Panc1 (cell line): ENCODE data around the gene CLCN1. TPM values are rescaled to one million over a fixed set of nuclear protein-coding genes. Genes with fewer than 3 reads are reported as not detected.

ENCODE experiments used
- ATAC-seq: fragments of 200-7000 bp; cut with Tn5 transposase; 2 replicates; pipeline ENCODE4 v1.9.1; 2020; ENCODE audit warnings: mild to moderate bottlenecking, moderate library complexity
- Bru-seq: library from RNA; stranded (reverse); fragments of 400-500 nt; gene quantifications from one replicate; lab custom pipeline; 2021; lab: Mats Ljungman, UMichigan
- BruChase-seq, 2 experiments: library from RNA; stranded (reverse); fragments of 400-500 nt; gene quantifications; one replicate each; lab custom pipeline; 2021; lab: Mats Ljungman, UMichigan
- BruUV-seq: library from RNA; stranded (reverse); fragments of 400-500 nt; replicated peaks from 2 replicates; lab custom pipeline; 2021; lab: Mats Ljungman, UMichigan
- CTCF ChIA-PET: fragments of 300-600 bp; sonication (Branson Sonifier 250); formaldehyde crosslinking; loops from one replicate; lab custom pipeline; 2022; ENCODE audit warnings: antibody characterized with exemption; lab: Charles Lee
- POLR2A ChIA-PET: fragments of 300-600 bp; sonication (Branson Sonifier 250); formaldehyde crosslinking; loops from one replicate; lab custom pipeline; 2022; ENCODE audit warnings: antibody characterized with exemption; lab: Charles Lee
- DNase-seq: peaks from one replicate; pipeline ENCODE4 v3.0.0-alpha.2; 2010; ENCODE audit warnings: low read depth, low spot score
- H3K27ac ChIP-seq: 2 replicates; pipeline ENCODE4 v1.5.1; 2011; ENCODE audit warnings: mild to moderate bottlenecking, low read length, inconsistent platforms
- H3K27me3 ChIP-seq: fragments of 200-500 bp; sonication (Bioruptor generic); 2 replicates; pipeline ENCODE4 v1.6.0; 2014; ENCODE audit warnings: low read length, inconsistent platforms; ENCODE audit not compliant: control insufficient read depth, insufficient read depth
- H3K36me3 ChIP-seq: fragments of 200-500 bp; sonication (Bioruptor generic); 2 replicates; pipeline ENCODE4 v1.5.1; 2014; ENCODE audit warnings: inconsistent platforms, mild to moderate bottlenecking, low read length, moderate library complexity; ENCODE audit not compliant: control insufficient read depth, insufficient read depth
- H3K4me1 ChIP-seq: 2 replicates; pipeline ENCODE4 v1.5.1; 2011; ENCODE audit warnings: inconsistent platforms, mild to moderate bottlenecking, low read length, moderate library complexity; ENCODE audit not compliant: control insufficient read depth, insufficient read depth
- H3K4me3 ChIP-seq, 2 experiments: 2 replicates each; pipeline ENCODE4 v1.5.1; 2011 to 2012; ENCODE audit warnings: low read depth in 2 of 2, low read length in 2 of 2, mild to moderate bottlenecking in 2 of 2, inconsistent platforms in 1 of 2, moderate library complexity in 1 of 2
- H3K9me3 ChIP-seq: fragments of 200-500 bp; sonication (Bioruptor generic); 2 replicates; pipeline ENCODE4 v1.5.1; 2014; ENCODE audit warnings: low read depth, mild to moderate bottlenecking, inconsistent platforms, low read length, moderate library complexity; ENCODE audit not compliant: control insufficient read depth, insufficient read depth
- POLR2AphosphoS5 ChIP-seq: IDR thresholded peaks from 2 replicates; pipeline ENCODE4 v1.6.1; 2012; ENCODE audit warnings: mild to moderate bottlenecking, low read depth, low read length, moderate library complexity
- SIN3A ChIP-seq: IDR thresholded peaks from 2 replicates; pipeline ENCODE4 v1.6.1; 2012; ENCODE audit warnings: low read depth, mild to moderate bottlenecking, low read length, moderate library complexity, borderline replicate concordance; ENCODE audit not compliant: insufficient read depth
- TCF7L2 ChIP-seq: IDR thresholded peaks from 2 replicates; pipeline ENCODE4 v1.6.1; 2011; ENCODE audit warnings: mild to moderate bottlenecking, low read depth, low read length, inconsistent platforms
- in situ Hi-C: cut with HindIII; loops from 2 replicates; pipeline ENCODE4 v1.10.0; 2016; ENCODE audit warnings: low sequenced_read_pairs, low pct_unique_long_range_greater_than_20kb
- intact Hi-C: fragments of 100-400 bp; cut with micrococcal nuclease; formaldehyde crosslinking; loops from one replicate; pipeline ENCODE4 v1.10.0; 2022; ENCODE audit not compliant: unreplicated experiment
- long read RNA-seq: library from polyadenylated mRNA; unstranded; transcript quantifications from one replicate; pipeline ENCODE4 v2.0.0, GENCODE V29; 2021; ENCODE audit not compliant: unreplicated experiment
- polyA plus RNA-seq: library from polyadenylated mRNA; unstranded; fragments of >200 nt; gene quantifications from one replicate; pipeline ENCODE4 v1.2.1, GENCODE V29; 2012; ENCODE audit warnings: missing spikeins; ENCODE audit not compliant: insufficient read length
- total RNA-seq: library from RNA; stranded (reverse); gene quantifications from one replicate; pipeline ENCODE4 v1.2.1, GENCODE V29; 2021; ENCODE audit not compliant: unreplicated experiment
- TF ChIP-seq, protein P1 (sequence below), 2 experiments: IDR thresholded peaks; 2 replicates each; pipeline ENCODE4 v1.6.1; 2011 to 2012; ENCODE audit warnings: low read depth in 2 of 2, control low read depth in 1 of 2, low read length in 1 of 2, mild to moderate bottlenecking in 1 of 2, moderate library complexity in 1 of 2; ENCODE audit not compliant: insufficient read depth in 1 of 2
- TF ChIP-seq, protein P2 (sequence below): fragments of 450-650 bp; IDR thresholded peaks from 2 replicates; pipeline ENCODE4 v1.5.1; 2017; ENCODE audit warnings: mild to moderate bottlenecking

CLCN1 gene
- 0.15 TPM for total RNA-seq
- polyA plus RNA-seq, result 0.21 TPM
- Bru-seq, nascent RNA, result percentile 13 among the genes with signal in this experiment
- percentile 14 among the genes with signal in this experiment for BruChase-seq, experiment 1, labeled RNA remaining after a 2-hour chase
- BruChase-seq, experiment 2, labeled RNA remaining after a 6-hour chase, result percentile 15 among the genes with signal in this experiment
- long read RNA-seq, partial matches to known transcripts, result 1 of 1 reads
- long read RNA-seq, other reads (novel, unspliced or antisense), result 0 of 1 reads

DNA sequence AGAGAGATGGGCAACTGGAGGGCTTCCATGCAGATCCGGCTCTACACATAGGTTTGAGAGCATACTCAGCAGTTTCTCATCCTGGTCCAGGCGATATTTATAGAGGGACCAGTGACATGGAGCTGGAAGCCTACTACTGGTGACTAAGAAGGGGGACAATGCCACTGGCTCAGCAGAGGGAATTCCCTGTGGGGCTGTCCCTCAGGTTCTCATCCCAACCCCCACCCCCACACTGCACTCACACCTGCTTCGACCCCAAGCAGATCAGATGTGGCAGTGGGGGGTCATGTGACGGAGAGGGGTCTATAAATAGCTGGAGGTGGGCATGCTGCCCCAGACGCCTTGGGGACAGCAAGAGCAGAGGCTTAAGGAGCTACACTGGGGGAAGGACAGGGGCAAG is at the start of gene CLCN1:
Gene CLCN1 (plus strand): TSS at position 336 of the 400 bp plus-strand sequence. CDS start 102 bp downstream, outside the sequence.
- in situ Hi-C loops, result no loop called here
- CTCF ChIA-PET, result no interaction called here
- H3K27ac ChIP-seq, result no peak within 1 kb of the TSS
- DNase-seq, result no peak
- H3K4me1 ChIP-seq, result no peaks in the 10 kb centered on the region
- no peak within 1 kb of the TSS for H3K4me3 ChIP-seq
- no peak for ATAC-seq
- TF ChIP-seq, protein P1, sequence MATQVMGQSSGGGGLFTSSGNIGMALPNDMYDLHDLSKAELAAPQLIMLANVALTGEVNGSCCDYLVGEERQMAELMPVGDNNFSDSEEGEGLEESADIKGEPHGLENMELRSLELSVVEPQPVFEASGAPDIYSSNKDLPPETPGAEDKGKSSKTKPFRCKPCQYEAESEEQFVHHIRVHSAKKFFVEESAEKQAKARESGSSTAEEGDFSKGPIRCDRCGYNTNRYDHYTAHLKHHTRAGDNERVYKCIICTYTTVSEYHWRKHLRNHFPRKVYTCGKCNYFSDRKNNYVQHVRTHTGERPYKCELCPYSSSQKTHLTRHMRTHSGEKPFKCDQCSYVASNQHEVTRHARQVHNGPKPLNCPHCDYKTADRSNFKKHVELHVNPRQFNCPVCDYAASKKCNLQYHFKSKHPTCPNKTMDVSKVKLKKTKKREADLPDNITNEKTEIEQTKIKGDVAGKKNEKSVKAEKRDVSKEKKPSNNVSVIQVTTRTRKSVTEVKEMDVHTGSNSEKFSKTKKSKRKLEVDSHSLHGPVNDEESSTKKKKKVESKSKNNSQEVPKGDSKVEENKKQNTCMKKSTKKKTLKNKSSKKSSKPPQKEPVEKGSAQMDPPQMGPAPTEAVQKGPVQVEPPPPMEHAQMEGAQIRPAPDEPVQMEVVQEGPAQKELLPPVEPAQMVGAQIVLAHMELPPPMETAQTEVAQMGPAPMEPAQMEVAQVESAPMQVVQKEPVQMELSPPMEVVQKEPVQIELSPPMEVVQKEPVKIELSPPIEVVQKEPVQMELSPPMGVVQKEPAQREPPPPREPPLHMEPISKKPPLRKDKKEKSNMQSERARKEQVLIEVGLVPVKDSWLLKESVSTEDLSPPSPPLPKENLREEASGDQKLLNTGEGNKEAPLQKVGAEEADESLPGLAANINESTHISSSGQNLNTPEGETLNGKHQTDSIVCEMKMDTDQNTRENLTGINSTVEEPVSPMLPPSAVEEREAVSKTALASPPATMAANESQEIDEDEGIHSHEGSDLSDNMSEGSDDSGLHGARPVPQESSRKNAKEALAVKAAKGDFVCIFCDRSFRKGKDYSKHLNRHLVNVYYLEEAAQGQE (IDR thresholded peaks at IDR 0.05; ENCODE audit: insufficient read depth in 1 of 2, low read depth in 2 of 2, low read length in 1 of 2), result no peak
- TF ChIP-seq POLR2AphosphoS5 (no peak), SIN3A (no peak)
- BruUV-seq, result no TSS peak
- H3K27me3 ChIP-seq, result no peaks in the 10 kb centered on the region
- POLR2A ChIA-PET, result no interaction called here
- H3K9me3 ChIP-seq, result no peaks in the 10 kb centered on the region
- intact Hi-C loops, result no loop called here
- H3K36me3 ChIP-seq, result no peaks in the 10 kb centered on the region

DNA sequence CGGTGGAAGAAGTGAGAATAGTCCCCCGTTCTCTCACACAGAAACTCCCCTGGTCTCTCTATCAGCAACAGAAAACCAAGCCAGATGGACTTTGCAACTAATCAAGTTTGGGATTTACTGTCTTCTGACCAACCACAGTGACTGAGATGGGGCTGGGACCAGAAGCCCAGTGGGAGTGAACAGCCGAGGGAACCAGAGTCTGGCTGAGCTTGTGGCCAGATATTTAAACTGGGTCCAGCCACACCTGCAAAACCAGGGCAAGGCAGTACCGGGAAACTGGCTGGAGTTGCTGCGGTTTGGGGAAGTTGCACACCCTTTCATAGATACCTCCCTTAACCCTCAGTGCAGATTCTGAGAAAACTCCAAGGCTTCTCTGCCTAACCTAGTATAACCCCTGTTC is 46.7 kb upstream of the CLCN1 start:
- TF ChIP-seq, protein P1 (IDR thresholded peaks at IDR 0.05; ENCODE audit: insufficient read depth in 1 of 2, low read depth in 2 of 2, low read length in 1 of 2), result no peak
- TF ChIP-seq, protein P2, sequence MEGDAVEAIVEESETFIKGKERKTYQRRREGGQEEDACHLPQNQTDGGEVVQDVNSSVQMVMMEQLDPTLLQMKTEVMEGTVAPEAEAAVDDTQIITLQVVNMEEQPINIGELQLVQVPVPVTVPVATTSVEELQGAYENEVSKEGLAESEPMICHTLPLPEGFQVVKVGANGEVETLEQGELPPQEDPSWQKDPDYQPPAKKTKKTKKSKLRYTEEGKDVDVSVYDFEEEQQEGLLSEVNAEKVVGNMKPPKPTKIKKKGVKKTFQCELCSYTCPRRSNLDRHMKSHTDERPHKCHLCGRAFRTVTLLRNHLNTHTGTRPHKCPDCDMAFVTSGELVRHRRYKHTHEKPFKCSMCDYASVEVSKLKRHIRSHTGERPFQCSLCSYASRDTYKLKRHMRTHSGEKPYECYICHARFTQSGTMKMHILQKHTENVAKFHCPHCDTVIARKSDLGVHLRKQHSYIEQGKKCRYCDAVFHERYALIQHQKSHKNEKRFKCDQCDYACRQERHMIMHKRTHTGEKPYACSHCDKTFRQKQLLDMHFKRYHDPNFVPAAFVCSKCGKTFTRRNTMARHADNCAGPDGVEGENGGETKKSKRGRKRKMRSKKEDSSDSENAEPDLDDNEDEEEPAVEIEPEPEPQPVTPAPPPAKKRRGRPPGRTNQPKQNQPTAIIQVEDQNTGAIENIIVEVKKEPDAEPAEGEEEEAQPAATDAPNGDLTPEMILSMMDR, result no peak
- TF ChIP-seq POLR2AphosphoS5 (no peak), SIN3A (no peak), TCF7L2 (no peak)
- H3K9me3 ChIP-seq, result no peaks in the 10 kb centered on the region
- H3K36me3 ChIP-seq, result peaks cover 2% of the 10 kb centered on the region
- ChIA-PET CTCF (interaction anchor here (0.6 kb wide), 1 partner anchor 50 kb away, joined by 3 read pairs; no protein-coding TSS in a partner anchor), POLR2A (no interaction called here)
- no TSS peak for BruUV-seq
- no peaks in the 10 kb centered on the region for H3K27me3 ChIP-seq
- intact Hi-C loops, result no loop called here
- no peak overlapping the region for H3K4me3 ChIP-seq
- DNase-seq (no peak), ATAC-seq (no peak)
- in situ Hi-C loops, result no loop called here
- peaks cover 2% of the 10 kb centered on the region for H3K4me1 ChIP-seq
- no peak overlapping the region for H3K27ac ChIP-seq
